Fibroblast of lung (primary cell): ENCODE data around the gene LSS. TPM values are rescaled to one million over a fixed set of nuclear protein-coding genes. Genes with fewer than 3 reads are reported as not detected.

Experiments used
- DNase-seq, 2 donors: peaks; one replicate each; pipeline versions ENCODE4 v3.0.0 to v3.0.0-alpha.2; 2010; ENCODE audit warnings: low read depth in 2 of 2
- H2AFZ ChIP-seq: 2 replicates; pipeline ENCODE4 v1.5.1; 2012; ENCODE audit warnings: low read length, control low read depth, inconsistent platforms
- H3K27ac ChIP-seq: 2 replicates; pipeline ENCODE4 v1.5.1; 2011; ENCODE audit warnings: low read length, control low read depth; ENCODE audit not compliant: insufficient read depth
- H3K27me3 ChIP-seq: 2 replicates; pipeline ENCODE4 v1.5.1; 2011; ENCODE audit warnings: mild to moderate bottlenecking, low read length; ENCODE audit not compliant: control insufficient read depth, insufficient read depth
- H3K36me3 ChIP-seq: 2 replicates; pipeline ENCODE4 v1.5.1; 2011; ENCODE audit warnings: low read length; ENCODE audit not compliant: control insufficient read depth, insufficient read depth
- H3K4me1 ChIP-seq: 2 replicates; pipeline ENCODE4 v1.5.1; 2011; ENCODE audit warnings: low read length; ENCODE audit not compliant: control insufficient read depth, insufficient read depth; ENCODE audit errors: extremely low read depth
- H3K4me2 ChIP-seq: 2 replicates; pipeline ENCODE4 v1.5.1; 2011; ENCODE audit warnings: low read length, control low read depth; ENCODE audit not compliant: insufficient read depth; ENCODE audit errors: extremely low read depth
- H3K4me3 ChIP-seq, 4 experiments: fragments of 200-600 bp in 1 of 4; sonication (generic) in 1 of 4; replicated peaks in 1 of 4; 2 replicates each; pipeline ENCODE4 v1.5.1; 2011 to 2016; ENCODE audit warnings: low read length in 4 of 4, low read depth in 3 of 4, mild to moderate bottlenecking in 3 of 4, control low read depth in 2 of 4, inconsistent platforms in 1 of 4, mixed read lengths in 1 of 4; ENCODE audit not compliant: insufficient read depth in 1 of 4; ENCODE audit errors: control extremely low read depth in 1 of 4
- H3K79me2 ChIP-seq: 2 replicates; pipeline ENCODE4 v1.5.1; 2012; ENCODE audit warnings: mild to moderate bottlenecking, low read length, inconsistent platforms; ENCODE audit not compliant: control insufficient read depth, insufficient read depth
- H3K9ac ChIP-seq: 2 replicates; pipeline ENCODE4 v1.5.1; 2011; ENCODE audit warnings: mild to moderate bottlenecking, low read length, control low read depth; ENCODE audit not compliant: insufficient read depth
- H3K9me3 ChIP-seq: 2 replicates; pipeline ENCODE4 v1.5.1; 2012; ENCODE audit warnings: low read depth, low read length; ENCODE audit not compliant: control insufficient read depth, insufficient read depth
- H4K20me1 ChIP-seq: 2 replicates; pipeline ENCODE4 v1.5.1; 2011; ENCODE audit warnings: low read length; ENCODE audit not compliant: control insufficient read depth, insufficient read depth; ENCODE audit errors: extremely low read depth
- EZH2 ChIP-seq: IDR thresholded peaks from 2 replicates; pipeline ENCODE4 v1.5.1; 2012; ENCODE audit warnings: low read length, control low read depth, mild to moderate bottlenecking; ENCODE audit errors: missing control alignments
- polyA plus RNA-seq, 2 donors: library from polyadenylated mRNA; depleted of rRNA in 1 of 2; stranded (reverse) in 1 of 2; unstranded in 1 of 2; fragments of >200 nt; gene quantifications; 2 replicates each; pipeline ENCODE4 v1.2.1, GENCODE V29; 2011 to 2012; ENCODE audit warnings: missing spikeins in 1 of 2
- total RNA-seq: library from RNA; depleted of rRNA; stranded (reverse); fragments of >200 nt; gene quantifications from 2 replicates; pipeline ENCODE4 v1.2.1, GENCODE V29; 2014
- TF ChIP-seq, protein P1 (sequence below), 2 donors: IDR thresholded peaks in 1 of 2; conservative IDR thresholded peaks in 1 of 2; 1 replicate in 1 of 2; 2 replicates in 1 of 2; pipeline ENCODE4 v1.5.1; 2011 to 2012; ENCODE audit warnings: low read length in 2 of 2, control low read depth in 1 of 2, inconsistent platforms in 1 of 2, low read depth in 1 of 2, mild to moderate bottlenecking in 1 of 2

The LSS gene
- total and polyA plus RNA-seq, 2 donors (not counting 1 experiment from before 2014, with no cell fraction given): 97.6 to 252 TPM

DNA sequence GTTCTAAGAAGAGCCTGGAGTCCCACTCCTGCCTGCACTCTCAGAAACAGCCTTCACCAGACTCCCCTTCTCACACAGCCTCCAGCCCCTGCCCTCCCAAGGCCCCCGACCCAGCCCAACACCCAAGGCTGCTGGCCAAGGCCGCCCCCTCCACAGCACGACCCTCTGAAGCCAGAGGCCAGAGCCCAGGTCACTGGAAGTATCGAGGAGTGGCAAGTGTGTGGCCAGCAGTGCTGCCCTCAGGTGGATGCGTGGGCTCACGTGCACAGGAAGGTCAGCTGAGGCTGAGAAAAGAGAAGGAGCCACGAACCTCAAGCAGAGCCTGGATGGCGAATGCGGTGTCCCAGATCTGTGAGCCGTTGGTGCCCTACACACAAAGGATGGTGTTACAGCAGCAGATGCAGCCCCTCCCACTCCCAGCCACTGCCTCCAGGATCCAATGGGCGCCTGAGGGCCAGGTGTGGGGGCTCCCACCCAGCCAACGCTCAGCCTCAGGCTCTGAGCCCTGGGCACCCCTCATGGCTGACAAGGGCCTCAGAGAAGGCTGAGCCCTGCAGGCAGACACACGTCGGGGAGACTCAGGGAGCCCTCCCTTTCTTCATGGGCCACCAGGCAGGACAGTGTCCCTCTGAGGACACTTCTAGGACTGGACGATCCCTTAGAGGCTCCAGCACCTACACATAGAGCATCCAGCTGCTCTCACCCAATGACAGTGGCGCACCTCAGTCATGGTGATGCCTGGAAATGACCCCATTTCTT, 18.0 kb downstream of the LSS start:
- Histone ChIP-seq H3K4me2 (no peak overlapping the region), H3K36me3 (peaks cover 60% of the 10 kb centered on the region), H3K4me1 (no peaks in the 10 kb centered on the region), H3K9me3 (no peaks in the 10 kb centered on the region), H3K27me3 (no peaks in the 10 kb centered on the region), H3K9ac (no peak overlapping the region), H3K79me2 (no peaks in the 10 kb centered on the region), H2AFZ (no peak overlapping the region), H3K4me3 (no peak overlapping the region), H4K20me1 (no peaks in the 10 kb centered on the region), H3K27ac (no peak overlapping the region)
- TF ChIP-seq EZH2: no peak
- TF ChIP-seq, protein P1, sequence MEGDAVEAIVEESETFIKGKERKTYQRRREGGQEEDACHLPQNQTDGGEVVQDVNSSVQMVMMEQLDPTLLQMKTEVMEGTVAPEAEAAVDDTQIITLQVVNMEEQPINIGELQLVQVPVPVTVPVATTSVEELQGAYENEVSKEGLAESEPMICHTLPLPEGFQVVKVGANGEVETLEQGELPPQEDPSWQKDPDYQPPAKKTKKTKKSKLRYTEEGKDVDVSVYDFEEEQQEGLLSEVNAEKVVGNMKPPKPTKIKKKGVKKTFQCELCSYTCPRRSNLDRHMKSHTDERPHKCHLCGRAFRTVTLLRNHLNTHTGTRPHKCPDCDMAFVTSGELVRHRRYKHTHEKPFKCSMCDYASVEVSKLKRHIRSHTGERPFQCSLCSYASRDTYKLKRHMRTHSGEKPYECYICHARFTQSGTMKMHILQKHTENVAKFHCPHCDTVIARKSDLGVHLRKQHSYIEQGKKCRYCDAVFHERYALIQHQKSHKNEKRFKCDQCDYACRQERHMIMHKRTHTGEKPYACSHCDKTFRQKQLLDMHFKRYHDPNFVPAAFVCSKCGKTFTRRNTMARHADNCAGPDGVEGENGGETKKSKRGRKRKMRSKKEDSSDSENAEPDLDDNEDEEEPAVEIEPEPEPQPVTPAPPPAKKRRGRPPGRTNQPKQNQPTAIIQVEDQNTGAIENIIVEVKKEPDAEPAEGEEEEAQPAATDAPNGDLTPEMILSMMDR (conservative IDR thresholded peaks at IDR 0.05 in 1 of 2, IDR thresholded peaks at IDR 0.05 in 1 of 2; ENCODE audit: low read depth in 1 of 2, low read length in 2 of 2): no peak
- no peak for DNase-seq

DNA sequence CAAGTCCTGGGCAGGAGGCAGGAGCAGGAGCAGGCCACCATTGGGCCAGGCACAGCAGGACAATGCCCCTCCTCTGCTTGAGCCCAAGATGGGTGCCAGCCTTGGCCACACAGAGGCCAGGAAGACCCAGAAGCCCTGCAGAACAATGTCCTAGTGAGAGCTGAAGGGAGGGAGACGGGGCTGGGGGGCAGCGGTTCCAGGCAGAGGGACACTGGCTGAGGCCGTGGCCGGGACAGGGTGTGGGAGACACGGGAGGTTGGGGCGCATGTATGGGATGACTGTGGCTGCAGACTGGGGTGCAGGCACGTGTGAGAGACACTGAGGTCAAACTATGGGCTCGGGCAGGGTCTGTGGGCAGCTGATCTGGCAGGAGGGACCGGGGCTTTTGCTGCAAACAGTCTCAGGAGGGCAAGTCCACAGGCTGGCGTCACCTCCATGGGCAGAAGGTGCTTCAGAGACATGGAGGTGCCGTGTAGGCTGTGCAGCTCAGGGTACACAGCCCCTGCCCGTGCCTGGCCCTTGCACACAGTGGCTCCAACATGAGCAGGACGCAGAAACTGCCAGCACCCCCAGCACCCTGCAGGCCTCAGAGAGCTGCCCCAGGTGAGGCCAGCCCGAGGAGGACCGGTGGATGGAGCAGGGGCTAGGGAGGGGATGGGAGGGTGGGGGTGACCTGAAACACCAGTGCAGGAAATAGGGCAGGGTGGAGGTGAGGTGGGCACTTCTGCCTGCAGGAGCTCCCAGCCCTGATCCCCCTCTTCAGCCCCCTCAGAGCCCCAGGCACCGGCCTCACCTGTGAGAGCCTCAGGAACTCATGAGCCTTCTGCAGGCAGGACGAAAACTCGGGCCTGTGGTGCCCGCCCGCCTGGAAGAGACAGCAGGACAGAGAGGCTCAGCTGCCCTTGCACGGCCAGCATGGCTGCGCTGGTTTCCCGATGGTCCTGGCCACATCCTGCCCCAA, 19.5 kb downstream of the LSS start:
- H2AFZ ChIP-seq: no peak overlapping the region
- H3K9me3 ChIP-seq: no peaks in the 10 kb centered on the region
- TF ChIP-seq EZH2: no peak
- TF ChIP-seq, protein P1 (conservative IDR thresholded peaks at IDR 0.05 in 1 of 2, IDR thresholded peaks at IDR 0.05 in 1 of 2; ENCODE audit: low read depth in 1 of 2, low read length in 2 of 2): no peak
- no peak overlapping the region for H3K9ac ChIP-seq
- H3K4me3 ChIP-seq: no peak overlapping the region
- H3K4me1 ChIP-seq: no peaks in the 10 kb centered on the region
- no peaks in the 10 kb centered on the region for H4K20me1 ChIP-seq
- no peaks in the 10 kb centered on the region for H3K79me2 ChIP-seq
- H3K36me3 ChIP-seq: peaks cover 57% of the 10 kb centered on the region
- no peak overlapping the region for H3K4me2 ChIP-seq
- DNase-seq: no peak
- H3K27ac ChIP-seq: no peak overlapping the region
- no peaks in the 10 kb centered on the region for H3K27me3 ChIP-seq

DNA sequence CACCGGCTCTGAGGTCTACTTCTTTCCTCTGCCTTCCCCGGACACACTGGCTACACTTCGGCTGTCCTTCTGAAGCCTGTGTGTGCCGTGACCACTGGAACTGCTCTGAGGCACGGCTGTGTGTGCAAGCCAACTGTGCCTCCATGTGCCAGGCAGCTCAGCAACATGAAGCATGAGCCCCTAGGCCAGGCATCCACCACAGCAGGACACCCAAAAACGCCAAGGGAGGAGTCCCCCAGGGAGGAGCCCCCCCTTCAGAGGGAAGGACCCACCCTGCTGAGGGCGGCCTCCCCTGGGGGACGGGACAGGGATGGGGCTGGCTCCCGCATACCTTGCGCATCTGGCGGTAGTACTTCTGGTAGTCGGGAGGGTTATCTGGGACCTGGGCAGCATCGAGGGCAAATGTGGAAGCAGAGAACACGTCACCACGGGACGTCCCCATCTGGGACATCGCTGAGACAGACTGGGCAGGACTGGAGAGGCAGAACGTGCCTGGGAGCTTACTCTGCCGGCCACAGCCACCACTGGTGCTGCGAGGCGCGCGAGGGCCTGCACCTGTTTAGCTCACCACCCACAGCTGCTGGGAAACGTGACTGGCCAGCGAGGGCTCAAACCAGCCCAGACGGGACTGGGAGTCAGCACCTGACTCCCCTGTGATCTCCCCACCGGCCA, 20.5 kb downstream of the LSS start:
- Histone ChIP-seq H2AFZ (no peak overlapping the region), H3K27me3 (no peaks in the 10 kb centered on the region), H3K27ac (no peak overlapping the region), H3K79me2 (no peaks in the 10 kb centered on the region), H3K4me1 (no peaks in the 10 kb centered on the region), H4K20me1 (no peaks in the 10 kb centered on the region), H3K4me3 (no peak overlapping the region), H3K9ac (no peak overlapping the region), H3K36me3 (peaks cover 55% of the 10 kb centered on the region), H3K9me3 (no peaks in the 10 kb centered on the region), H3K4me2 (no peak overlapping the region)
- TF ChIP-seq, protein P1 (conservative IDR thresholded peaks at IDR 0.05 in 1 of 2, IDR thresholded peaks at IDR 0.05 in 1 of 2; ENCODE audit: low read depth in 1 of 2, low read length in 2 of 2): no peak
- no peak for TF ChIP-seq EZH2
- DNase-seq: no peak
